HG03558 (cell line): Measurements from ENCODE around the gene EIF3D.

Source experiments
- ATAC-seq: cut with Tn5 transposase; IDR thresholded peaks from one replicate; pipeline ENCODE4 v1.9.1; 2021; ENCODE audit warnings: moderate number of reproducible peaks; ENCODE audit not compliant: unreplicated experiment; ENCODE audit errors: extremely low read depth

Gene EIF3D

DNA sequence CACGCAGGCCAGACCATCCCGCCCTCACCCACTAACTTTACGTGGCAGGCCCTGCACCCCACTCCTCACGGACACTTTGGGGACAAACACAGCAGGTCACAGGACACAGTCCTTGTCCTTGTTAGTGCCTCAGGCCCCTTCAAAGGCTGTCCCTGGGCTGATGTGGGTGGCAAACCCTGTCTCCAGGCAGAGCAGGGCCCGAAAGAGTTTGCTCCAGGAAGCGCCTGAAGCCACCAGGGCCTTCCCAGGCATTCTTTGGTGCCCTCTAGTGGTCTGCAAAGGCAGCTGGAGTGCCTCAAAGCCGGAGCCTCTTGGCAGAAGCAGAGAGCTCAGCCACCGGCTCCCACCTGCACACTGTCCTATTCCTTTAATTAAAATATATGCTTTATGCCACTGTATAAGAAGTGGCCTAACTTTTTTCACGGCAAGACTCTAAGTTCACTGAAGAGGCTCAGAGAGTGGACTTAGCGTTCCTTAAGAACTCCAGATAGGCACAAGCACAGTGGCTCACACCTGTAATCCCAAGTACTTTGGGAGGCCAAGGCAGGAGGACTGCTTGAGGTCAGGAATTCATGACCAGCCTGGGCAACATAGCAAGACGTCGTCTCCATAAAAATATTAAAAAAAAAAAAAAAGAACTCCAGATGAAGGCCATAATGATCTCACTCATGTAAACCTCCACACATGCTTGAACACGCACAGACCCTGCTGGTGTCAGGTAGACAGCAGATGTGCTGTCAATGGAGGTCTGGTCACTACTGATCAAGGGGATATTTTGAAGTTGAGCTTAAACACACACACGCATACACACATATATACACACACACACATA is 58.6 kb downstream of the EIF3D start:
- ATAC-seq, result no peak

DNA sequence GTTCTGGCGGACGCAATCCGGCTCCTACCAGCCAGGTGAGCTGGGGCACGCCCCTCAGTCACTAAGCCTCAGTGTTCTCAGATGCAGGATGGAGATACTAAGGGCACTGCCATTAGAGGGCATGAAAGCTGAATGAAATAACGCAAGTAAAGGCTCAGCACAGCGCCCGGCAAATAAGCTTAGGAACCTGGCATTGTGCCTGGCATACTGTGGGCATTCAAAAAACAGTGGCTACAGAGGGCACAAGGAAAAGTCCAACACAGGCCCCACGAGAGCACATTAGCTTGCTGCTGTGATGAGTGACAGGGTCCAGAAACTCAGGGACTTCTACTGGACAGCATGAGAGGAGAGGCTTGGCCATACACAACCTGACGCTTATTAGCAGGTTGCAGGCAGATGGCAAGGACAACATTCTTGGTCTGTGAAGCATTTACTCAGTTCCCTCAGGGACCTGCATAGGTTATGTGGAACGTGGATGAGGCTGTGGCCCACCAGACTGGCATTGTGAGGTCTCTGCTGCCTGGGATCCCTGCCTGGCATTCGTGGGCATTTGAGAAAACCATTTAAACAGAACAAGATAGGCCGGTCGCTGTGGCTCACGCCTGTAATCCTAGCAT is 59.8 kb downstream of the EIF3D start:
- no peak for ATAC-seq

DNA sequence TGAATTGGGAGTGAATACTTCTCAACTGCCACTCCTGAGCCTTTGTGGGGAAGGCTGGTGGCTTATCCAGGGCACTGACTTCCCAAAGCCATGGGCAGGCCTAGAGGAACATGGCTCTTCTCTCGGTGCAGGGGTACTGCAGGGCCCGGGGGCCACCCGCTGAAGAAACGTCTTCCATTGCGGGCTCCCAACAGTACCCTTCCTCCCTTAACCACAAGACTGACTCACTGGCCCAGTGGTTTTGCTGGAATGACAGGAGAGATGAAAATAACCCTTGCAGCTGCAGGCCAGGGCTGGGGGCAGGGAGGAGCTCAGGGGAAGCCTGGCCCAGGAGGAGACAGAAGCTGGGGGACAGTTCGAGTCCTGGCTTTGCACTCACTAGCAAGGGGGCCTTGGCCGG is 61.0 kb downstream of the EIF3D start:
- ATAC-seq, result no peak

DNA sequence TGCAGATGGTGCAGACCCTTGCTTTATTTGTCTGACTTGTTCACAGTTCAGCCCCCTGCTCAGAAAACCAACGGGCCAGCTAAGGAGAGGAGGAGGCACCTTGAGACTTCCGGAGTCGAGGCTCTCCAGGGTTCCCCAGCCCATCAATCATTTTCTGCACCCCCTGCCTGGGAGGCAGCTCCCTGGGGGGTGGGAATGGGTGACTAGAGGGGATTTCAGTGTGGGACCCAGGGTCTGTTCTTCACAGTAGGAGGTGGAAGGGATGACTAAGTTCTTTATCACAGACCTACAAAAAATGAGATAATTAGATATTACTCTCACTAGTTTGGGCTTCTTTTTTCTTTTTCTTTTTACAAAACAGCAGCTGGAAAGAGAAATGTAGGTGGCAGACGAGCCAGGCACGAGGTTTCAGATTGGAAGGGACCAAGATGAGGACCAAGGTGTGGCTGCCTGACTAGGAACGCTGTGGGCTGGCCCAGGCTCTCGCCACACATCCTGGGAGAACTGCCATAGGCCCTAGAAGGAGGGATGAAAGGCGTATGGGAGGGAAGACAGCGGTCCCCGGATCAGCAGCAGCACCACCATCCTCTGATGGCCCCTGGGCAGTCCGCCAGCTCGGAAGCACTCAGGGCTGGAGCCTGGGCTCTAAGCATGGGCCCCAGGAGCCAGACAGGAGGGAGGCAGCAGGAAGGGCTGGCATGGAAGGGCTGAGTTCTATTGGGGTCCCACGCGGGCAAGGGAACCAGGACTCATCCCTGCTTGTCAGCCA is 61.7 kb downstream of the EIF3D start:
- ATAC-seq, result no peak

- ATAC-seq, result no peak
Observed at GRCh38 chr22:36466258-36466657, 62.7 kb downstream of the EIF3D start.

GRCh38 chr22:36465232-36466021 is 63.5 kb downstream of the EIF3D start:
- ATAC-seq, result no peak

- ATAC-seq, result no peak
Observed at GRCh38 chr22:36464715-36465231, 64.2 kb downstream of the EIF3D start.

GRCh38 chr22:36463783-36464184 is 65.2 kb downstream of the EIF3D start:
- ATAC-seq, result no peak

DNA sequence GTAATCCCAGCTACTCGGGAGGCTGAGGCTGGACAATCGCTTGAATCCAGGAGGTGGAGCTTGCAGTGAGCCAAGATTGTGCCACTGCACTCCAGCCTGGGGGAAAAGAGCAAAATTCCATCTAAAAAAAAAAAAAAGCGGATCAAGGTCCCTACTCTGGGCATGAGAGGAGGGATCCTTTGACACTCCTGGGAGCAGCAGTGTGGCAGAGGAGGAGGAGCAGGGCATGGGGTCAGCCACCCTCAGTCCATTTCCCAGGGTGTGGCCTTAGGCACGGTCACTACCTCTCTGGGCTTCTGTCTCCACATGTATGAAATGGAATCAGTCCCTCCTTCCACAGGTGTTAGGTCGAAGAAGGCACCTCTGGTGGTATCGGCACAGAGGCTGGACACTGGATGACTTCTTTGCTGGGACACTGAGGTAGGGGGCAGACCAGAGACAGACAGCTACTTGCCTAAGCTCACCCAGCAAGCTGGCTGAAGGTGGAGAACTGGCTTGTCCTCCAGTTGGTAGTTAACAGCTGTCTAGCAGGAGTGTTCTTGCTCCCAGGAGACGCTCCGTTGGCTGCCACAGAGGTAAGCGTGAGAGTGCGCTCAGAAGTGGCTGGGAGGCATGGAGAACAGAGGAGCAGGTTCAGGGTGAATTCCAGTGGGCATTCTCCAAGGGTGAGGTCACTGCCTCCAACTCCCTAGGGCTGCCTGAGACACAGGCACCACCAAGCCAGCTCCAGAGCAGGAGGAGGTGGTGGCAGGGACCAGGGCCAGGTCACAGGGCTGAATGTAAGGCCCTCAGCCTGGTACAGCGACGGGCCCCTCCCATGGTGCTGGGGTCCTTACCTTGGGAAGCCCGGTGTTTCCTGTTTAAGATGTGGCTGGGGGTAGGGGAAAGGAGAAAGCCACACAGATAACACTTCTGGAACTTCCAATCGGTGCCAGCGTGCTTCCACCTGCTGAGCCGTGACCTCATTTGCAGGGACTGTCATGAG is 67.0 kb downstream of the EIF3D start:
- no peak for ATAC-seq
